IMR-90 (cell line): ENCODE results near the gene PITPNB. TPM values are rescaled to one million over a fixed set of nuclear protein-coding genes. Genes with fewer than 3 reads are reported as not detected.

Experiments
- ATAC-seq: fragments of 200-7000 bp; cut with Tn5 transposase; 2 replicates; pipeline ENCODE4 v1.9.1; 2020; ENCODE audit warnings: low read depth, mild to moderate bottlenecking, moderate library complexity
- BruUV-seq: library from RNA; stranded (reverse); fragments of 400-500 nt; replicated peaks from 2 replicates; lab custom pipeline; 2021; lab: Mats Ljungman, UMichigan
- CTCF ChIA-PET: fragments of 300-600 bp; formaldehyde crosslinking; extraction: SDS; loops from one replicate; lab custom pipeline; 2021; ENCODE audit warnings: antibody characterized with exemption; lab: Yijun Ruan, JAX
- POLR2A ChIA-PET: fragments of 300-600 bp; sonication (Branson Sonifier 250); formaldehyde crosslinking; loops from one replicate; lab custom pipeline; 2022; ENCODE audit warnings: antibody characterized with exemption; ENCODE audit not compliant: unreplicated experiment; lab: Charles Lee
- DNase-seq: peaks from one replicate; pipeline ENCODE4 v3.0.0; 2013
- H2AFZ ChIP-seq: replicated peaks from 2 replicates; pipeline ENCODE3; 2013; ENCODE audit warnings: low read length, mild to moderate bottlenecking; ENCODE audit not compliant: poor library complexity
- H2AK5ac ChIP-seq: 2 replicates; pipeline ENCODE4 v1.6.1; 2013; ENCODE audit warnings: low read depth, low read length, inconsistent platforms
- H2AK9ac ChIP-seq: replicated peaks from 2 replicates; pipeline ENCODE3; 2013; ENCODE audit warnings: mild to moderate bottlenecking, low read depth, low read length, moderate library complexity; ENCODE audit not compliant: poor library complexity
- H2BK120ac ChIP-seq: 2 replicates; pipeline ENCODE4 v1.6.1; 2013; ENCODE audit warnings: low read depth, low read length, inconsistent platforms
- H2BK15ac ChIP-seq: 3 replicates; pipeline ENCODE4 v1.6.1; 2013; ENCODE audit warnings: low read depth, low read length, inconsistent platforms
- H2BK20ac ChIP-seq: 2 replicates; pipeline ENCODE4 v1.6.1; 2013; ENCODE audit warnings: low read depth, mild to moderate bottlenecking, inconsistent platforms, low read length, moderate library complexity
- H2BK5ac ChIP-seq: 2 replicates; pipeline ENCODE4 v1.6.1; 2013; ENCODE audit warnings: mild to moderate bottlenecking, low read depth, low read length, inconsistent platforms; ENCODE audit not compliant: poor library complexity, severe bottlenecking
- H3K14ac ChIP-seq: replicated peaks from 2 replicates; pipeline ENCODE4 v1.6.1; 2013; ENCODE audit warnings: low read depth, low read length, inconsistent platforms
- H3K18ac ChIP-seq: 2 replicates; pipeline ENCODE4 v1.6.1; 2013; ENCODE audit warnings: low read depth, low read length, control low read depth
- H3K23ac ChIP-seq: 2 replicates; pipeline ENCODE4 v1.6.1; 2013; ENCODE audit warnings: low read depth, low read length, inconsistent platforms
- H3K27ac ChIP-seq: 2 replicates; pipeline ENCODE4 v1.5.1; 2013; ENCODE audit warnings: mild to moderate bottlenecking, control low read depth, low read length; ENCODE audit not compliant: insufficient read depth
- H3K27me3 ChIP-seq: 2 replicates; pipeline ENCODE4 v1.6.1; 2013; ENCODE audit warnings: low read length; ENCODE audit not compliant: control insufficient read depth, insufficient read depth
- H3K36me3 ChIP-seq: 2 replicates; pipeline ENCODE4 v1.6.1; 2013; ENCODE audit warnings: low read length, mixed read lengths; ENCODE audit not compliant: control insufficient read depth, insufficient read depth
- H3K4ac ChIP-seq: 2 replicates; pipeline ENCODE4 v1.6.1; 2013; ENCODE audit warnings: low read depth, low read length, inconsistent platforms
- H3K4me1 ChIP-seq: 2 replicates; pipeline ENCODE4 v1.6.1; 2013; ENCODE audit warnings: low read length, mixed read lengths; ENCODE audit not compliant: control insufficient read depth, insufficient read depth
- H3K4me2 ChIP-seq: 2 replicates; pipeline ENCODE4 v1.6.1; 2013; ENCODE audit warnings: low read depth, mild to moderate bottlenecking, control low read depth, low read length, moderate library complexity
- H3K4me3 ChIP-seq: 2 replicates; pipeline ENCODE4 v1.5.1; 2013; ENCODE audit warnings: low read depth, mild to moderate bottlenecking, control low read depth, low read length, moderate library complexity; ENCODE audit not compliant: insufficient read depth
- H3K56ac ChIP-seq: 2 replicates; pipeline ENCODE4 v1.6.1; 2013; ENCODE audit warnings: low read length, inconsistent platforms; ENCODE audit not compliant: insufficient read depth; ENCODE audit errors: extremely low read depth
- H3K79me1 ChIP-seq, 2 experiments: 2 replicates each; pipeline ENCODE4 v1.6.1; 2013; ENCODE audit warnings: low read length in 2 of 2, inconsistent platforms in 1 of 2, low read depth in 1 of 2
- H3K9ac ChIP-seq: 2 replicates; pipeline ENCODE4 v1.6.1; 2013; ENCODE audit warnings: low read depth, low read length, control low read depth
- H3K9me1 ChIP-seq: 2 replicates; pipeline ENCODE4 v1.6.1; 2013; ENCODE audit warnings: low read length, inconsistent platforms; ENCODE audit not compliant: insufficient read depth
- H3K9me3 ChIP-seq: 2 replicates; pipeline ENCODE4 v1.6.1; 2013; ENCODE audit warnings: low read length; ENCODE audit not compliant: control insufficient read depth, insufficient read depth
- H4K20me1 ChIP-seq: 2 replicates; pipeline ENCODE4 v1.6.1; 2013; ENCODE audit warnings: low read length, inconsistent platforms; ENCODE audit not compliant: insufficient read depth
- H4K5ac ChIP-seq: 2 replicates; pipeline ENCODE4 v1.6.1; 2013; ENCODE audit warnings: mild to moderate bottlenecking, low read depth, low read length, control low read depth
- H4K8ac ChIP-seq, 2 experiments: 2 replicates each; pipeline ENCODE4 v1.6.1; 2013; ENCODE audit warnings: low read depth in 2 of 2, low read length in 2 of 2, control low read depth in 1 of 2, inconsistent platforms in 1 of 2
- H4K91ac ChIP-seq: 2 replicates; pipeline ENCODE4 v1.6.1; 2013; ENCODE audit warnings: low read depth, low read length, inconsistent platforms; ENCODE audit not compliant: insufficient read depth
- CEBPB ChIP-seq: IDR thresholded peaks from 2 replicates; pipeline ENCODE4 v1.6.1; 2012; ENCODE audit warnings: low read depth, low read length, improper control_type of control experiment
- CHD1 ChIP-seq: IDR thresholded peaks from 2 replicates; pipeline ENCODE4 v1.6.1; 2012; ENCODE audit warnings: low read depth, low read length, improper control_type of control experiment
- FOS ChIP-seq: fragments of 150-350 bp; IDR thresholded peaks from 2 replicates; pipeline ENCODE4 v1.6.1; 2016; ENCODE audit warnings: low read depth, low read length
- MAFK ChIP-seq: IDR thresholded peaks from 2 replicates; pipeline ENCODE4 v1.6.1; 2012; ENCODE audit warnings: low read depth, low read length, improper control_type of control experiment
- MAZ ChIP-seq: IDR thresholded peaks from 2 replicates; pipeline ENCODE4 v1.6.1; 2012; ENCODE audit warnings: low read depth, mild to moderate bottlenecking, low read length, improper control_type of control experiment, moderate library complexity, borderline replicate concordance
- MXI1 ChIP-seq: IDR thresholded peaks from 2 replicates; pipeline ENCODE4 v1.6.1; 2012; ENCODE audit warnings: low read depth, mild to moderate bottlenecking, low read length, moderate library complexity, borderline replicate concordance
- NFE2L2 ChIP-seq: fragments of 150-350 bp; IDR thresholded peaks from 2 replicates; pipeline ENCODE4 v1.6.1; 2016; ENCODE audit warnings: low read depth, mild to moderate bottlenecking, low read length
- POLR2A ChIP-seq: IDR thresholded peaks from 2 replicates; pipeline ENCODE4 v1.6.1; 2012; ENCODE audit warnings: mild to moderate bottlenecking, low read depth, low read length
- RAD21 ChIP-seq: IDR thresholded peaks from 2 replicates; pipeline ENCODE4 v1.6.1; 2012; ENCODE audit warnings: low read length, improper control_type of control experiment
- RCOR1 ChIP-seq: IDR thresholded peaks from 2 replicates; pipeline ENCODE4 v1.6.1; 2012; ENCODE audit warnings: mild to moderate bottlenecking, low read length, improper control_type of control experiment; ENCODE audit not compliant: insufficient replicate concordance
- RFX5 ChIP-seq: IDR thresholded peaks from 2 replicates; pipeline ENCODE4 v1.8.0; 2012; ENCODE audit warnings: low read depth, mild to moderate bottlenecking, low read length, moderate library complexity
- SMC3 ChIP-seq: fragments of 150-350 bp; IDR thresholded peaks from 2 replicates; pipeline ENCODE4 v1.6.1; 2016; ENCODE audit warnings: low read depth, mild to moderate bottlenecking, antibody characterized with exemption, low read length, moderate library complexity
- USF2 ChIP-seq: fragments of 150-350 bp; IDR thresholded peaks from 2 replicates; pipeline ENCODE4 v1.6.1; 2017; ENCODE audit warnings: mild to moderate bottlenecking, antibody characterized with exemption, low read length, low read depth
- WGBS, 2 experiments: methylation state at CpG; one replicate each; pipeline versions ENCODE4 v1.1.5 to v1.1.7; 2013; ENCODE audit warnings: missing lambda C conversion rate in 2 of 2; ENCODE audit not compliant: insufficient read length in 1 of 2; ENCODE audit errors: extremely low coverage in 2 of 2; 5-methylcytosine and 5-hydroxymethylcytosine counted together
- dilution Hi-C: fragments of 300-500 bp; cut with HindIII; formaldehyde crosslinking; loops from one replicate; pipeline ENCODE4 v1.14.3; 2018; ENCODE audit warnings: low sequenced_read_pairs; ENCODE audit not compliant: unreplicated experiment
- in situ Hi-C: fragments of 300-500 bp; cut with MboI; formaldehyde crosslinking; loops from 3 replicates; pipeline ENCODE4 v1.14.3; 2019; ENCODE audit warnings: low sequenced_read_pairs, inconsistent platforms, mixed read lengths
- intact Hi-C: fragments of 100-400 bp; cut with micrococcal nuclease; formaldehyde crosslinking; loops from 2 replicates; pipeline ENCODE4 v1.10.0; 2022
- polyA plus RNA-seq, 3 experiments: library from polyadenylated mRNA; depleted of rRNA; stranded (reverse); fragments of >200 nt; gene quantifications; 2 replicates each; pipeline ENCODE4 v1.2.3, GENCODE V29; 2012; ENCODE audit warnings: low replicate concordance in 1 of 3
- total RNA-seq: library from RNA; depleted of rRNA; stranded (reverse); fragments of >200 nt; gene quantifications from 2 replicates; pipeline ENCODE4 v1.2.3, GENCODE V29; 2012
- TF ChIP-seq, protein P1 (sequence below): fragments of 150-350 bp; IDR thresholded peaks from 2 replicates; pipeline ENCODE4 v1.6.1; 2016; ENCODE audit warnings: low read depth, mild to moderate bottlenecking, low read length, moderate library complexity, borderline replicate concordance
- TF ChIP-seq, protein P2 (sequence below): conservative IDR thresholded peaks from 2 replicates; pipeline ENCODE4 v1.5.1; 2012; ENCODE audit warnings: mild to moderate bottlenecking, low read depth, low read length, improper control_type of control experiment

Gene PITPNB
- total and polyA plus RNA-seq, 2 of the 4 experiments (the other 2 are of a cell fraction): 19.7 to 54.5 TPM

DNA sequence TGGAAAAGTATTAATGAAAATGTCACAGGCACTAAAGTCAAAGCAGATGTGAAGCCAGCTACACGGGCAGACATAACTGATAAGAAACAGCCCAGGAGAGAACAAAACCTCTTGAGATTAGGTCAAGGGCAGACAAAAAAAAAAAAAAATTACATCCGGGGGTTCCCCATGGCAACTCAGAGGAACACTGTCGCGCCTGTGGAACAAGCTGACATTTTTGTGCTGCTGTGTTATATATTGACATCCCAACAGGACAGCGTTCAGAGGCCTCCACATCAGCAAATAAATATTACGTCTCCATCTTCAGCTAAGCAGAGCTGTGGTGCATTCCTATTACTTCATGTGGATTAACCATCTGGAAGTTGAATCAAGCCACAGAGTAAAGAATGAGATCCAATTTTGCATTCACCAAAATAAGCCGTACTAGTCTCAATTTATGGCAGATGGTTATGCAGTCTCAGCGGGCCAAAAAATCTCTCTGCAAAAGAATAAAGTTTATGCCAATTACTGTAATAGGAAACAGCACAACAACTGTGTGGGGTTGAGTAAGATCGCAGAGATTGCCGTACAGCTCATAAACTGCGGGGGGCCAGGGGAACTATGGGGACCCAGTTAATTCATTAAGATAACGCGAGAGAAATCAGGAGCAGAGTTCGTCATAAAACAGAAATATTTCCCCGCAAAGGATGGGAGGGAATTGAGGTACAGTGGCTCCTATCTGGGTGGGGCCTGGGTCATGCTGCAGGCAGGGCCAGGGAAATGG, 76.2 kb downstream of the PITPNB start:
- ATAC-seq (no peak; the same call in none of the 2 replicates), DNase-seq (no peak)
- intact Hi-C loops (no loop called here), in situ Hi-C loops (no loop called here), dilution Hi-C loops (no loop called here)
- Histone ChIP-seq H2BK120ac (no peak overlapping the region; the same call in 1 of the 2 replicates), H3K56ac (no peak overlapping the region), H3K9me1 (peaks cover 13% of the 10 kb centered on the region; the same call in 1 of the 2 replicates), H2BK5ac (no peak overlapping the region), H3K4me2 (no peak overlapping the region), H3K23ac (no peak overlapping the region), H3K14ac (no peak overlapping the region), H2AK5ac (no peak overlapping the region), H3K9ac (no peak overlapping the region), H3K36me3 (peaks cover 10% of the 10 kb centered on the region), H2BK15ac (no peak overlapping the region), H2BK20ac (no peak overlapping the region), H2AK9ac (no peak overlapping the region), H3K4me1 (peaks cover 9% of the 10 kb centered on the region), H4K5ac (no peak overlapping the region), H3K27ac (no peak overlapping the region), H4K8ac (no peak overlapping the region), H3K79me1 (peaks cover 0 to 13% of the 10 kb centered on the region in 2 experiments; a peak in 3 of 4 replicates), H3K18ac (no peak overlapping the region), H4K20me1 (no peaks in the 10 kb centered on the region), H4K91ac (no peak overlapping the region), H3K9me3 (peaks cover 3% of the 10 kb centered on the region; the same call in 1 of the 2 replicates), H3K4me3 (no peak overlapping the region), H2AFZ (no peak overlapping the region), H3K4ac (no peak overlapping the region), H3K27me3 (no peaks in the 10 kb centered on the region)
- ChIA-PET POLR2A (no interaction called here), CTCF (interaction anchor here (0.7 kb wide), 1 partner anchor 31 kb away, joined by 4 read pairs; no protein-coding TSS in a partner anchor)
- WGBS, 2 experiments: 94% methylated on average over 7 of the region's 15 CpGs; no CpG with 5 or more reads in 1 of the 2 experiments
- no TSS peak for BruUV-seq
- no peak for TF ChIP-seq RCOR1
- TF ChIP-seq MAFK: no peak
- TF ChIP-seq NFE2L2: no peak
- no peak for TF ChIP-seq FOS
- no peak for TF ChIP-seq MAZ
- no peak for TF ChIP-seq CEBPB
- TF ChIP-seq MXI1: no peak
- TF ChIP-seq, protein P1, sequence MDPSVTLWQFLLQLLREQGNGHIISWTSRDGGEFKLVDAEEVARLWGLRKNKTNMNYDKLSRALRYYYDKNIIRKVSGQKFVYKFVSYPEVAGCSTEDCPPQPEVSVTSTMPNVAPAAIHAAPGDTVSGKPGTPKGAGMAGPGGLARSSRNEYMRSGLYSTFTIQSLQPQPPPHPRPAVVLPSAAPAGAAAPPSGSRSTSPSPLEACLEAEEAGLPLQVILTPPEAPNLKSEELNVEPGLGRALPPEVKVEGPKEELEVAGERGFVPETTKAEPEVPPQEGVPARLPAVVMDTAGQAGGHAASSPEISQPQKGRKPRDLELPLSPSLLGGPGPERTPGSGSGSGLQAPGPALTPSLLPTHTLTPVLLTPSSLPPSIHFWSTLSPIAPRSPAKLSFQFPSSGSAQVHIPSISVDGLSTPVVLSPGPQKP: no peak
- no peak for TF ChIP-seq RAD21
- TF ChIP-seq CHD1: no peak
- no peak for TF ChIP-seq USF2
- TF ChIP-seq POLR2A: no peak
- TF ChIP-seq RFX5: no peak
- TF ChIP-seq SMC3: no peak
- TF ChIP-seq, protein P2, sequence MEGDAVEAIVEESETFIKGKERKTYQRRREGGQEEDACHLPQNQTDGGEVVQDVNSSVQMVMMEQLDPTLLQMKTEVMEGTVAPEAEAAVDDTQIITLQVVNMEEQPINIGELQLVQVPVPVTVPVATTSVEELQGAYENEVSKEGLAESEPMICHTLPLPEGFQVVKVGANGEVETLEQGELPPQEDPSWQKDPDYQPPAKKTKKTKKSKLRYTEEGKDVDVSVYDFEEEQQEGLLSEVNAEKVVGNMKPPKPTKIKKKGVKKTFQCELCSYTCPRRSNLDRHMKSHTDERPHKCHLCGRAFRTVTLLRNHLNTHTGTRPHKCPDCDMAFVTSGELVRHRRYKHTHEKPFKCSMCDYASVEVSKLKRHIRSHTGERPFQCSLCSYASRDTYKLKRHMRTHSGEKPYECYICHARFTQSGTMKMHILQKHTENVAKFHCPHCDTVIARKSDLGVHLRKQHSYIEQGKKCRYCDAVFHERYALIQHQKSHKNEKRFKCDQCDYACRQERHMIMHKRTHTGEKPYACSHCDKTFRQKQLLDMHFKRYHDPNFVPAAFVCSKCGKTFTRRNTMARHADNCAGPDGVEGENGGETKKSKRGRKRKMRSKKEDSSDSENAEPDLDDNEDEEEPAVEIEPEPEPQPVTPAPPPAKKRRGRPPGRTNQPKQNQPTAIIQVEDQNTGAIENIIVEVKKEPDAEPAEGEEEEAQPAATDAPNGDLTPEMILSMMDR: no peak
